SIG-M5 (cell line): ENCODE measurements around the gene FBXO42.
A peak's percentile ranks its signal among the peaks of the same experiment; 100 is the strongest.
"Not testable (repeated sequence)": the region's sequence is repeated elsewhere in the genome, so short reads cannot be mapped to it uniquely, and the experiment has no call there.

Experiments
- DNase-seq: peaks from one replicate; lab custom pipeline; 2025; lab: John Stamatoyannopoulos, UW

The FBXO42 gene

DNA sequence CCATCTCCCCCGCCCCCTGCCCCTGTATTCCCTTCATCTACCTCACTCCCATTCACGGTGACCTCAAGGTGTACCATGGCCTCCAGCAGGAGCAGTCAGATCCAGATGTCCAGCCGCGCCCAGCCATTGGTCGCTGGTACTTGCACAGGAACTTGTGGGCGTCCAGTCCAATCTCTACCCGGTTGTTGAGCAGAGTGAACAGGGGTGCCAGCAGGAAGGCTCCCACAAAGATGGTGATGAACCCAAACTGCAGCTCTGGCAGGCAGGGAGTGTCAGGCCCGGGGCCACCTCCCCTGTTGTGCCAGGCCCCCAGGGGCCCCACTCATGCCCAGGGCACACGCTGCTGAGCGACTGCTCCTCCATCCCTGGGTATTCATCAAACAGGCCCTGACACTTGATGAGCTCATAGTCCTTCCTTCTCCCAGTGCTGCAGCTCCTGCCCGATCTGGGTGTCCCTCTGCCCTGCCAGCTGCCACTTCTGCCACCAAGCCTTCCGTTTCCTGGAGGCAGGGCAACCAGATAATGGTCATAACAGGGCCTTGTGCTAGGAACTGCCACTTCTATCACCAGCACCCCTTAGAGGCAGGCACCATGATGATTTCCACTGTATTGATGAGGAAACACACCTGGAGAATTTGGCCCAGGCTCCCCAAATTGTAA lies 134.1 kb downstream of the FBXO42 start:
- no peak for DNase-seq

DNA sequence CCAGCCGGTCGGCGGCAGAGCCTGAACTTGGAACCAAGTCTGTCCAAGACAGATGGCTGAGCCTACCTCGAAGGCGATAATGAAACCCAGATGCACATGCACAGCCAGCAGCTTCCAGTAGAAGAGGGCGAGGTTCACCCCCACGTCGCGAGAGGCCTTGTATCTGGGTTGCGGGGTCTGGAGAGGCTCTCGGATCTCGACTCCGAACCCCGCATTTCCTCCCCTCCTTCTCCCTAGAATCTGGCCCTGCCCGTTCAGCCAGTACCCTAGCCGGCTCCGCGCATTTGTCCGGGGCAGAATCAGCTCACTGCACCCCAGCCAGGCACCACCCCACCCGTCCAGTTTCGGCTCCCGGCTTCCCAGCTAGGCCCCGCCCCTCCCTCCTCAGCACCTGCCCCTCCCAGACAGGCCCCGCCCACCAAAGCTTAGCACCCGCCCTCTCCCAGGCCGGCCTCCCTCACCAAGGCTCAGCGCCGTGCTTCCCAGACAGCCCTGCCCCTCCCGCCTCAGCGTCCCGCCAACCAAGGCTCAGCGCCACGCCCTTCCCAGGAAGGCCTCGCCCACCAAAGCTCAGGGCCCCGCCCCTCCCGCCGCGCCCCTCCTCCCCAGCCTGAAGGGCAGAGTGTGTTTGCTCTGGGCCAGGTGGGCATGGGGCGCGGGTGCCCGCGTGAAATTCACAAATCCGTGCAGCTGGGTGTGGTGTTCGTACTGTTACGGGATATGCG lies 135.1 kb downstream of the FBXO42 start:
- DNase-seq: peak; percentile 40

DNA sequence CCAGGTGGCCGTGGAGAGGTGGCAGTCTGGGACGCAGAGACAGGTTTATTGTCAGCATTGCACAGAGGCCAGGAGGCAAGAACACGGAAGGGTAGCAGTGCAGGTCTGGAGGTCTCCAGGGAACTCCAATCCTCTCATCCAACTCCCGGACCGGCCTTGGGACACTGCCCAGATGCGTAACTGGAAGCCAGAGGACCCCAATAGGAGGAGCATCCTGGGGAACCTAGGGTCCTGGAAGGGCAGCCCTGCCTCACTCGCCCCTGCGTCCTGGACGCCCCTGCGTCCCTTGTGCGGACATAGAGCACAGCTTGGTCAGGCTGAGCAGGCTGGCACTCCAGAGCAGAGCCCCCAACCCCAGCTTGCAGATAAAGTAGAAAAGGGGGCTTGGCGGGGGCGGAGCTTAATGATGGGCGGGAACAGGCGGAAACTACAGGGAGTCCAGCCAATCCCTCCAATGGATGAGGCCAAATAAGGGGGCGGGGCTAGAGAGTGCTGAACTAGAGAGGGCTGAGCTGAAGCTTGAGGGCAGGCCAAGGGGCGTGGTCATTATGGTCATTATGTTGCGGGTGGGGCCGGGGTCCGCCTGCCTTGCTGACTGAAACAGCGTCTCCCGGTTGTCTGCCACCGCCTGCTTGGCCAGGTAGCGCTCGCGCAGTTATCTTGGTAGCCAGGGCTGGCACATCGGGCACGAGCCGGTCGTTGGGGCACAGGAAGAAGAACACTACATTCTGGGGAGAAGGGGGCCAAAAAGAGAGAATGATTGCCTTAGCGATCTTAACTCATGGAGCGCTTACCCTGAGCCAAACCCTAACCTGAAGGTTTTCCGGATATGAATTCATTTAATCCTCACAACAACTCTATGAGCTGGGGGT lies 136.2 kb downstream of the FBXO42 start:
- no peak for DNase-seq

DNA sequence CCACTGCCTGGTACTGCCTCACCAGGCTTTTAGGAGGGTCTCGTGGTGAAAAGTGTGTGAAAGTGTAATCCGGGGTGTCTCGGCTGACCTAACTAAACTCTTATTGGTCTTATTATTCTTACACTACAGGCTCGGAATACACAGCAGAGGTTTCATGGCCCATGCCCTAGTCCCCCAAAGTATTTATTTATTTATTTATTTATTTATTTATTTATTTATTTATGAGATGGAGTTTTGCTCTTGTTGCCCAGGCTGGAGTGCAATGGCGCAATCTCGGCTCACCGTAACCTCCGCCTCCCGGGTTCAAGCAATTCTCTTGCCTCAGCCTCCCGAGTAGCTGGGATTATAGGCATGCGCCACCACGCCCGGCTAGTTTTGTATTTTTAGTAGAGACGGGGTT lies 137.0 kb downstream of the FBXO42 start:
- not testable (repeated sequence) for DNase-seq

DNA sequence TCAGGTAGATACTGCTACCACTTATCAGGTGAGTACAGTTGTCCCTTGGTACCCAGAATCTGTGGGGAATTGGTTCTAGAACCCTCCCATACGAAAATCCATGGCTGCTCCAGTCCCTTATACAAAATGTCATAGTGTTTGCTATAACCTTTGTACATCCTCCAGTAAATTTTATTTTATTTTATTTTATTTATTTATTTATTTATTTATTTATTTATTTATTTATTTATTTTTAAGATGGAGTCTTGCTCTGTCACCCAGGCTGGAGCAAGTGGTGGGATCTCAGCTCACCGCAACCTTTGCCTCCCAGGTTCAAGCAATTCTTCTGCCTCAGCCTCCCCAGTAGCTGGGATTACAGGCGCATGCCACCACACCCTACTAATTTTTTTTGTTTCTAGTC lies 138.7 kb downstream of the FBXO42 start:
- not testable (repeated sequence) for DNase-seq

DNA sequence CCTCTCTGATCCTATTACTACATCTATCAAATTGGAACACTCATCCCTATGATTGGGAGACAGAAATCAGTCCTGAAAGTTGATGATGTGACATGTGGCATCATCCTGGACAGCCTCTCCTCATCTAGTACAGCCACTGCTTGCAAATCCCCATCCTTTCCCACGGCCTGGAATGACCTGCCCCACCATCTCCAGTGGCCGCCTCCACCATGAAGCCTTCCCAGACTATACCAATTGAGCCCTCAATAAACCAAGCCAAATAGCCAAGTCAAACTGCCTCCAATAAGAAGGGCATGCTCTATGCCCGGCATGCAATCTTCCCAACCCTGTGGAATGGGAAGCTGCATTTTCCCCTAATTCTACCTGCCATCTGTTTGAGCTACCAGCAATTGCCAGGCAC lies 139.3 kb downstream of the FBXO42 start:
- DNase-seq: no peak

DNA sequence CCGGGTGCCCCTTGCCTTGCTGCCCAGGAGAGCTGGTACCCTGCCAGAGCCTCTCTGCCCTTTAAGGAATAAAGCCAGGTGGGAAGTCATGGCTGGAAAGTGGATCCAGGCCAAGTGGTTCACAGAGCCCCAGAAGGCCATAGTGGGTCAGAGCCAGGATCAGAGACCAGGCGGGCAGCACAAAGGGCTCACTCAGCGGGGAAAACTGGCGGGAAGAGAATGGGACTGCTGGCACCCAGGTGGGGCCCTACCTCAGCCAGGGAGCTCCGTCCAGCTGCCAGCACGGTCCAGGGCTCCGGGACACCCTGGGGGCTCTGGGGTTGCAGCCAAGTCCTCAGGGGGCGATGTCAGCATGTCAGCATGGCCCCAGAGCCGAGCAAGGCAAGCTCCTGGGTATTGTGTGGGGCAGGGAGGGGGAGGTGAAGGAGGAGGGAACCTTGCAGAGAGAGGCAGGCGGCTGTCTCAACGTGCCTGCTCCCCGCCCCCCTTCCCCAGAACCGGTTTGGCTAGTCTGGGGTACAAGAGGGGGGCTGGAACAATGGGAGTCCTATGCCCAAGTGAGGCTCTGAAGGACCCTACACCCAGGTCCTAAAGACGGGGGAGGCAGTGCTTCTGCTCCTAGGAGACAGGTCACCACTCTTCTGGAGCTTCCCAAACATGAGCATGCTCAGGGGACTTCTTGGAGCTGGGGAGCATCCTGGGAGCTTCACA lies 139.9 kb downstream of the FBXO42 start, which contains the start of gene ARHGEF19:
Gene ARHGEF19, minus strand, starts transcription at position 402 of the 711 bp plus-strand sequence. CDS start 3,598 bp downstream, outside the sequence.
- no peak for DNase-seq

DNA sequence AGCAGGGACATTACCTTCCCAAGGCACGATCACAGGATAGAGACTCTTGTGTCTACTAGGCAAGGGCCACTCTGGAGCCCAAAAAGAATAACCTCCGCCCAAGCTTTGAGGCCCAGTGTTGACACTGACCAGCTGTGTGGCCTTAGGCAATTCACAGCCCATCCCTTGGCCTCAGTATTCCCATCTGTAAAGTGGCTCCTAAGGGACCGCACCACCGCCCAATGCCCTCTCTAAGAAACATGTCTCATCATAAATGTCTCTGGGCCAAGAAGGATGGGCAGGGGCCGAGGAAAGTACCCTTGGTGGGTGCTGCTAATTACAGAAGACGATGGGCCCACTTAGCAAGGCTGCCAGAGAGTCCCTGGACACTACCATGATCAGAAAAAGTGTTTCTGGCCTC lies 140.5 kb downstream of the FBXO42 start:
- DNase-seq: no peak

DNA sequence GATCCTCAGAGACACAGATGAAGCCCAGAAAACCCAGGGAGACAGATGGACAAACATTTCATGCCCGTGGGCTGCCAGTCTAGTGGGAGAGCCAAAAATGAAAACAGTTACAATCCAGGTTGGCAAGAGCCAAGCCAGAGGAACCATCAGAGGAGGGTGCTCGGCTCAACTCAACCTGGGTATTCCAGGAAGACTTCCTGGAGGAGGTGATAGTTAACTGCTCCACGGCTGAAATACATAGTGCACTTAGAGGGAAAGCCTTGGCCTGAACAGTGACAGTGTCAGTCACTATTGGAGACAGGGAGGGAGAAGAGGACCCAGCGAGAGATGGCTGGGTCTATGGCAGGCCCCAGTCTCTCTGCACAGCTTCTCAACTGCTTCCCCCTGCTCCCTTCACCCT lies 141.7 kb downstream of the FBXO42 start:
- DNase-seq: no peak

DNA sequence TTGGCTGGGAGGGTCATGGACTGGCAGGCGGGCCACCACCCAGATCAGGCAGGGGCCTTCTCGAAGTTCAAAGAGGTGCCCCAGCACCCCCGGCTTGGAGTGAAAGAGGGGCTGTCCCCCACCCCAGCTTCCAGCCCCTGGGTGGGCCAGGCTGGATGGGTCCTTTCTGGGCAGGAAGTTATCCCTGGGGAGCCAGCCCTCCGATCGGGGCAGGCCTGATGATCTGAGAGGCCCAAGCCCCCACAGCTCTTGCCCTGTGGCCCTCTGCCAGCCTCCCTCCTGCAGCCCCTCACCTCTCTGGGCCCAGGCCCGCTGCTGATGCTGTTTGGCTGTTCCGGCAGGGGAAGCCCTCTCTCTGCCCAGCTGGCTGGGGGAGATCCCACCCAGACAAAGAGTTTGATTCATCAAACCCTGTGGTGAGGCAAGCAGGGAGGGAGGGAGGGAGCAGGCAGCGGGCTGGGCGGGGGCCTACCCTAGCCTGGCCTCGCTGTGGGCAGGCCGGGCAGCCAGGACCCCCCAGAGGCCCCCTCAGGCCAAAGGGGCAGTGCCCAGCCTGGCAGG lies 142.4 kb downstream of the FBXO42 start:
- DNase-seq: no peak

DNA sequence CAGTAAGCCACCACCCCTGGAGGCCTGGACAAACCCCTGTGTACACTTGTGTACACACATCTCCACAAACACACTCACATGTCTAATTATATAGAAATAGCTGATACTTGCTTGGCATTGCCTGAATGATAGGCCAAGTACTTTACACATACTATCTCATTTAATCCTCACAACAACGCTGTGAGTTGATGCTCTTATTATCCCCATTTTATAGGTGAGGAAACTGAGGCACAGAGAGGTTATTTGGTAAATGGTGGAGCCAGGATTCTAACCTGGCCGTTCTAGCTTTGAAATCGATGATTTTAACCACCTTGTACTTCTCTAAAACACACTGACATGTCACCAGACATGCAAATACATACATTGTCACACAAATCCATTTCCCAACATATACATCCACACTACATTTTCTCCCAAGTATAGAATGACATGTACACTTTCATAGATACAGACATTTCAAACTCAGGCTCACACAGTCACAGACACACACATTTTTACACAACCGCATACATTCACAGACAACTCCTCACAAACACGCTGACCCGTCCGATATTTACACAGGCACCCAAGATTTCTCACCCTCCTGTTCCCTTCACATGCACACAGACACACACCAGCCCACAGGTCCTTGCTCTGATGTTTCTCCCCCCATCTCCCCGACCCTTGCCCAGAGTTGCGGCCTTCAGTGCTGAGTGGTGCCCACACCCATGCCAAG lies 143.0 kb downstream of the FBXO42 start:
- DNase-seq: no peak

DNA sequence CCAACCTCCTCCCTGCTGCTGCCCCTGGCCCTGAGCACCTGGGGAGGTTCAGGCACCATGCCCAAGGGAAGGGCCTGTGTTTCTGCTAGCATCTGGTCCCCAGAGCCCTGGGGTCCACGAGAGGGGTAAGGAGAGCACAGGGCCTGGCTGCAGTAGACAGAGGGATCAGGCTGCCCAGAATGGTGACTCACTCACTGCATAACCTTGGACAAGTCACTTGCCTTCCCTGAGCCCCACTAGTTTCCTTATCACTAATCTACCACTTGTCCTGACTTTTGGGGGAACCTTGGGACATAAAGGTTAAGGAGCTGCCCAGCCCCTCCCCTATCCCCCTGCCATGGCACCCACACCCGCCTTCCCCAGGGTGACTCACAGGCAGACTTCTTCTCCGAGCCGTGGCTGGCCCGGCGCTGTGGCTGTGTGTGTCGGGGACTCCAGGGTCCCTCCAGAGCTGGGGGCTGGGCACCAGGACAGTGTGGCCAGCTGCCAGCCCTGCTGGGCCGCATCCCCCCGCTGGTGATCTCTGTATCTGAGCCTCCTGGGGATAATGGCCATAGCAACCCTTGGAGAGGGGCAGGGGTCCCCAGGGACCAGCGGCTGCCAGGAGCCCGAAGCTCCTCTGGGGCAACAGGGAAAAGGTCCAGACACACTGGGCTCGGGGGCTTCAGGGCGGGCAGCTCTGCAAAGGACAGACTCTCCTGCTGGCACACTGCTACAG lies 143.9 kb downstream of the FBXO42 start:
- DNase-seq: no peak

DNA sequence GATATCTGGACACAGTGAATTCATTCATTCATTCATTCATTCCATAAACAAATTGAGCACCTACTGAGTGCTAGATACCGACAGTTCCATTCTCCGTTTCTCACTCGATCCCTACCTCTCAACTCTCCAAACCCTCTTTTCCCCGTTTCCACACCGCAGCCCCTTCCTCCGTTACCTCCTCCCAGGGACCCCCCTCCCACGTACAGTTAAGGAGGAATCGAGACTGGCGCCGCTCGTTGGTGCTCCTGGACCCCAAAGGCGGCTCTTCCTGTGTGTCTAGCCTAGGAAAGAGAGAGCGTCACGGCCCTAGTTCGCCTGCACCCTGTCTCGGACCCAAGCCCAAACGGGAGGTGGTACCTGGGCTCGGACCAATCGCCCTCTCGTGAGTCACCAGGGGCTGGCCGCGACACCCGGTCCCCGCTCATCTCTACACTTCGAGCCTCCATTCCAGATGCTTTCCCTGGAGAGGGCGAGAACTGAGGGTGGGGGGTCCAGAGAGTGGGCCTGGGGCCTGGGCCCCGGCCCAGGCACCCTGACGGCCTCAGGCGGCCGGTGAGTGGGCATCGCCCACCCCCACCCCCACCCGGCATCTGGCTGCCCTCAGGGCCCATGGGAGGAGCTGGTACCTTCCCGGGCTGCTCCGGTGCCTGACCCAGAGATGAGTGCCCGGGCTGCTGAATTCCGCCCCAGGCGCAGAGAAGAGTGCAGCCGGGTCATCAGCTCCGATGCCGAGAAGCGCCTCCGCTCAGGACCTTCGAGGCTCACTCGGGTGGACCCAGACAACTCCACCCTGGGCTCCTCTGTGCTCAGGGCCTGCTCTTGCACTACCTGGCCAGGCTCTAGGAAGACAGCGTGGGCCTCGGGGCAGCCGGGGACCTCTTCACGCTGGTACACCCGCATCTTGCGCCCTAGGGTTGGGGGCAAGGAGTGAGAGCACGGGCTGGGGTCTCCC lies 144.7 kb downstream of the FBXO42 start:
- DNase-seq: no peak

DNA sequence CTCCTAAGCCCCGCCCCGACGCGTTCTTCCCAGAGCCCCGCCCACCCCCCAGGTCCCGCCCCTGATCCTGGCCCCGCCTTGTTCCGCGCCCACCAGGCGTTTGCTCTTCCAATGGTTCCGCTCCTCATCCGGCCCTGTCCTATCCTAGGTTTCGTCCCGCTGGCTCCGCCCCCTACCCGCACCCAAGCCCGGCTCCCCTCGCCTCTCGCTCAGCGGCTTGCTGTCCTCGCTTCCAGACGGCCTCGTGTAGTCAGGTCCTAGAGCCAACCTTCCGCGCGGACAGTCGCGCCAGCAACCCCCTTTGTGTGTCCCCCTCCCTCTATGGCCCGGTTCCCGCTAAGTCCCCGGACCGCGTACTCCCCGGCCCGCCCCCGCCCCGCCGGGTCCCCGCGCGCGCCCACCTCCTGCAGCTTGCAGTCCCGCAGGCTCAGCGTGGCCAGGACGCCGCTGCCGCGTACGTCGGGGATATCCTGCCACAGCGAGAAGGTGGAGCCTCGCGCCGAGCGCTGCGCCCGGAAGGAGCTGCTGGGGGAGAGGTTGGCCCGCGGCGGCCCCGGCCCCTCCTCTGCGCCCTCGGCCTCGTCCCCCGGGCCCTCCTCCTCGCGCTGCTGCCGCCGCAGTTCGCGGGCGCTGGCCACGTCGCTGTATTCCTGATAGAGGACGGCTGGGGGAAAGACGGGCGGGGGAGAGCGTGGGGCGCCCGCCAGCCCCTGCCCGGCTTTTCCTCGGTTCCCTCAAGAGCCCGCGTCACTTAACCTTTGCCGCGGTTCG lies 145.5 kb downstream of the FBXO42 start:
- peak; percentile 81 for DNase-seq

DNA sequence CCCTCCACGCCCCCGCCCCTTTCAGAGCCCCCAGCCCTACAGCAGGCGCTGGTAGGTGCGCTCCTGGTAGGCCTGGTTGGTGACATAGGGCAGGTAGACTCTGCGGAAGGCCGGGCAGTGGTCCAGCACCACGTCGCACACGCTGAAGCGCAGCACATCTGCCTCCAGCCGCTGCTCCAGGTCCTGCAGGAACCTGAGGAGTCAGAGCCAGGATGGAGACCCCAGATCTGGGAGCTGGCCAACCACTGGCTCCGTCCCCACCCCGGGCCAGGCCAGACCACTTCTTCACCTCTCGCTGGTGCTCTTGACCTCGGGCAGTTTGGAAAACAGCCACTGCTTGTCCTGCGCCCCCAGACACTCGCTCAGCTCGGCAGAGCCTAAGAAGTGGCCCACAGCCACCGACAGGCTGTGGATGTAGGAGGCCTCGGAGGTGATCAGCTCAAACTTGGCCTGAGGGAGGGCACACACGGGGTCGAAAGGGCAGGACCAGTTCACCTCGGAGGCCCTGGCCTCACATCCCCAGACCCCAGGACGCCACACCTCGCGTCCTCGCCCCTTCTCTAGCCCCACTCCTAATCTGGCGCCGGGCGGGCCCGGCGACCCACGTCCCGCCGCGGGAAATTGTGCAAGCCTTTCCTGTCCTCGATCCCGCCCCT lies 146.3 kb downstream of the FBXO42 start:
- DNase-seq: no peak

DNA sequence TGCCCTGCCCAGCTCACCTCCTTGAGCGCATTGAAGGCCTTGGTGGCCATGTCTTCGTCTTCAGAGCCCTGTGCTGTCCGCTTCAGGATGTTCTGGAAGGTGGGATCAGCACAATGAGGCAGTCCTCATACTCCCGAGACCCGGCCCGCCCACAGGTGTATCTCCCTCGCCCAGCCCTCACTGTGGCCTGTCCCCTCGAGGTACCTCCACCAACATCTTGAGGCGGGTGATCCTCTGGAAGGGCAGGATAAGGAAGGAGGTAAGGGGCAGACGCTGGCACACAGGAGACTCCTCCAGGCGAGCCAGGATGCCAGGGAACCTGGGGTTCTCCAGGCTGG lies 147.0 kb downstream of the FBXO42 start:
- DNase-seq: no peak

DNA sequence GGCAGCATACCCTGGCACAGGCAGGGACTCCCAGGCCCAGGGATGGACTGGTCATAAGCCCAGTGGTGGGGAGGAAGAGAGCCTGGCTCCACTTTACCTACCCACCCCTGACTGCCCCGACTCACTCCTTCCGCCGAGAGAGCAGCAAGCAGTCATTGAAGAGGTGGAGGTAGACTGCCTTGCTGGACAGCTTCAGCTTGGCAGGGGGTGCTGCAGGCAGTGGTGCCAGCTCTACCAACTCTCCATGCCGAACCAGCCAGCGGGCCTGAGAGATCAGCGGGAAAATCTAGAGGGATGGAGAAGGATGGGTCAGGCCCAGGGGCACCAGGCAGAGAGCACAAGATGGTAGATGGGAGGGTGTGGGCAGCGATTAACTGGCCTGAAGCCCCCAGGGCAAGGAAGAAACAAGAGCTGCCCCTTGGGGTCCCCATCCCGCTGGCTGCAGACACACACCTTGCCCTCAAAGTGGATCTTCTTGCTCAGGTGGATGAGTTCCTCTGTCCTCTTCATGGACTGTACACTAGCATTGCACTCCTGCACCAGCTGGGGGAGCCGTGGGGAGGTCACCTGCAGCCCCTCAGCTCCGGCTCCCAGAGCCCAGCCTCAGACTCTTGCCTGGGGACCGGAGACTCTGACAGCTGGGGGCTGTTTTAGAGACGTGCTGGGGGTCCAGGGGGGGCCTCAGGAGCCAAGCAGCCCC lies 147.5 kb downstream of the FBXO42 start:
- no peak for DNase-seq
